Heart right ventricle (tissue), 16 donors: ENCODE data around the gene MMAB. TPM values are rescaled to one million over a fixed set of nuclear protein-coding genes. Genes with fewer than 3 reads are reported as not detected.
A peak's percentile ranks its signal among the peaks of the same experiment; 100 is the strongest.

ENCODE experiments used
- ATAC-seq, 8 donors: fragments of 200-7000 bp; cut with Tn5 transposase; one replicate each; pipeline ENCODE4 v1.9.1; 2020; ENCODE audit warnings: mild to moderate bottlenecking in 8 of 8, moderate library complexity in 8 of 8, moderate number of reproducible peaks in 1 of 8
- DNase-seq, 2 donors: peaks; one replicate each; pipeline ENCODE4 v3.0.0-alpha.2; 2020
- H3K27ac ChIP-seq, 10 donors: fragments of 200-600 bp; sonication (generic) in 2 of 10; one replicate each; pipeline versions ENCODE4 v1.5.0 to v1.8.0; 2020 to 2022; ENCODE audit warnings: mild to moderate bottlenecking in 3 of 10
- H3K27me3 ChIP-seq, 7 donors: fragments of 200-600 bp; one replicate each; pipeline ENCODE4 v1.8.0; 2021 to 2022; ENCODE audit warnings: mild to moderate bottlenecking in 2 of 7
- H3K36me3 ChIP-seq, 9 donors: fragments of 200-600 bp; sonication (generic) in 1 of 9; one replicate each; pipeline versions ENCODE4 v1.5.0 to v1.8.0; 2020 to 2022; ENCODE audit warnings: mild to moderate bottlenecking in 2 of 9
- H3K4me1 ChIP-seq, 9 donors: fragments of 200-600 bp; sonication (generic) in 1 of 9; one replicate each; pipeline versions ENCODE4 v1.5.0 to v1.8.0; 2020 to 2022; ENCODE audit warnings: mild to moderate bottlenecking in 4 of 9
- H3K4me3 ChIP-seq, 10 donors: fragments of 200-600 bp; sonication (generic) in 2 of 10; one replicate each; pipeline versions ENCODE4 v1.5.0 to v1.8.0; 2020 to 2022; ENCODE audit warnings: mild to moderate bottlenecking in 7 of 10, moderate library complexity in 2 of 10
- H3K9me3 ChIP-seq, 11 donors: fragments of 200-600 bp in 10 of 11; sonication (generic) in 2 of 11; one replicate each; pipeline versions ENCODE4 v1.5.0 to v1.8.0; 2013 to 2022; ENCODE audit warnings: mild to moderate bottlenecking in 2 of 11, control low read depth in 1 of 11, moderate library complexity in 1 of 11
- CTCF ChIP-seq, 9 donors: fragments of 200-600 bp; sonication (generic) in 2 of 9; IDR thresholded peaks; one replicate each; pipeline versions ENCODE4 v1.5.0 to v1.8.0; 2021 to 2022; ENCODE audit warnings: antibody characterized with exemption in 9 of 9, mild to moderate bottlenecking in 5 of 9, moderate library complexity in 1 of 9
- WGBS, 2 donors: extraction: QIAGEN DNeasy Blood & Tissue Kit; methylation state at CpG; one replicate each; pipeline ENCODE4 v1.1.7; 2013; ENCODE audit warnings: inconsistent platforms in 1 of 2; 5-methylcytosine and 5-hydroxymethylcytosine counted together
- intact Hi-C, 10 donors: fragments of 100-400 bp; cut with DNase I; formaldehyde crosslinking; loops; one replicate each; pipeline versions ENCODE4 v1.11.1 to v1.14.2; 2022
- polyA plus RNA-seq, 2 donors: library from polyadenylated mRNA; stranded (reverse); fragments of 200-250 nt; gene quantifications; one replicate each; pipeline ENCODE4 v1.2.3, GENCODE V29; 2013
- total RNA-seq, 10 donors: library from RNA; stranded (reverse); fragmentation: NEBNext Ultra II Directional in 3 of 10; extraction: Animal tissue kit (Norgen Biotek cat#: 25700) in 3 of 10; gene quantifications; one replicate each; pipeline versions ENCODE4 v1.2.1 to v1.2.4, GENCODE V29; 2021 to 2023
- donor health status: Arrhythmogenic right ventricular cardiomyopathy.
- donor health status: ischemic (EF 13 %, LVEDD 7.1; RV severe dilation, severe dysfunction).
- donor health status: healthy with polysubstance abuse.
- donor health status: DM: no; HTN: yes; CAD: no.
- donor health status: DM: no; HTN: no; CAD: no.
- donor health status: ischemic (EF 25% LVEDD 6.9; RV normal size, moderate dysfunction).
- donor health status: ischemic (EF 25% LVEDD 5.7; RV mildly dilated, moderate dysfunction).
- donor health status: healthy.
- donor health status: DM: yes; HTN: yes; CAD: no.
- donor health status: Ischemic cardiomyopathy.
- donor health status: ischemic (EF 35%, LVEDD 5.7; RV mildly dilated, moderate dysfunction).
- donor health status: nonischemic (EF 11% LVEDD 7.7; RV severe dilation, severe dysfunction).
- donor health status: DM: yes; HTN: yes; CAD: no.
- donor health status: PGD.
- donor health status: ischemic (EF 29% LVEDD 5.4; RV normal size, mild dysfunction).
- donor health status: nonischemic (EF 23%, LVEDD 6.1; RV moderate dilation, normal function).

The MMAB gene
- total and polyA plus RNA-seq, 12 donors, result 27.7 to 50.7 (median 42.2) TPM

- ATAC-seq, result peak; percentile 72 to 90 (median 84)
- Histone ChIP-seq H3K4me1 (peaks cover 0 to 17% (median 2%) of the 10 kb centered on the region in 9 donors), H3K27ac (peak overlapping the region in 8 of 10 donors; percentile 5 to 78 (median 62)), H3K9me3 (no peaks in the 10 kb centered on the region), H3K27me3 (no peaks in the 10 kb centered on the region), H3K36me3 (peaks cover 0 to 89% (median 1%) of the 10 kb centered on the region in 9 donors), H3K4me3 (no peak overlapping the region)
- 67 to 74% methylated on average over 19 of the region's 19 CpGs for WGBS, 2 donors
- DNase-seq, result peak; percentile 55 to 65
- intact Hi-C loops, result loop anchor here in 6 of 10 donors (5.0 to 10.0 kb wide), 5 partner anchors 70 to 282 kb away; partner anchors contain the start of gene FAM222A (in 2 of the 6)
- peak in 4 of 9 donors; percentile 21 to 46 (median 42) for TF ChIP-seq CTCF (IDR thresholded peaks at IDR 0.05)
Measured at GRCh38 chr12:109592195-109592904, 19.0 kb upstream of the MMAB start.

- ATAC-seq, result no peak
- Histone ChIP-seq H3K9me3 (no peaks in the 10 kb centered on the region), H3K27ac (no peak overlapping the region), H3K36me3 (peaks cover 0 to 93% (median 5%) of the 10 kb centered on the region in 9 donors), H3K4me1 (peaks cover 0 to 16% (median 0%) of the 10 kb centered on the region in 9 donors), H3K4me3 (no peak overlapping the region), H3K27me3 (no peaks in the 10 kb centered on the region)
- no peak for DNase-seq
- TF ChIP-seq CTCF (IDR thresholded peaks at IDR 0.05), result no peak
- intact Hi-C loops, result loop anchor here in 6 of 10 donors (5.0 to 10.0 kb wide), 5 partner anchors 69 to 284 kb away; partner anchors contain the start of gene FAM222A (in 2 of the 6)
- 78 to 86% methylated on average over 10 of the region's 10 CpGs for WGBS, 2 donors
Measured at GRCh38 chr12:109591041-109591440, 17.7 kb upstream of the MMAB start.

GRCh38 chr12:109590566-109590965 is 17.3 kb upstream of the MMAB start:
- Histone ChIP-seq H3K4me1 (peaks cover 0 to 16% (median 0%) of the 10 kb centered on the region in 9 donors), H3K27me3 (no peaks in the 10 kb centered on the region), H3K4me3 (no peak overlapping the region), H3K27ac (no peak overlapping the region), H3K9me3 (no peaks in the 10 kb centered on the region), H3K36me3 (peaks cover 0 to 94% (median 5%) of the 10 kb centered on the region in 9 donors)
- TF ChIP-seq CTCF (IDR thresholded peaks at IDR 0.05), result no peak
- intact Hi-C loops, result loop anchor here in 6 of 10 donors (5.0 to 10.0 kb wide), 5 partner anchors 68 to 284 kb away; partner anchors contain the start of gene FAM222A (in 2 of the 6)
- WGBS, 2 donors, result 90 to 96% methylated on average over 8 of the region's 8 CpGs
- DNase-seq (no peak), ATAC-seq (no peak)

- H3K36me3 ChIP-seq, result peaks cover 0 to 94% (median 5%) of the 10 kb centered on the region in 9 donors
- intact Hi-C loops, result loop anchor here in 6 of 10 donors (5.0 to 10.0 kb wide), 5 partner anchors 67 to 285 kb away; partner anchors contain the start of gene FAM222A (in 2 of the 6)
- DNase-seq, result no peak
- peaks cover 0 to 16% (median 0%) of the 10 kb centered on the region in 9 donors for H3K4me1 ChIP-seq
- no peak overlapping the region for H3K27ac ChIP-seq
- no peaks in the 10 kb centered on the region for H3K9me3 ChIP-seq
- H3K4me3 ChIP-seq, result no peak overlapping the region
- 93 to 97% methylated on average over 16 of the region's 16 CpGs for WGBS, 2 donors
- ATAC-seq, result no peak
- H3K27me3 ChIP-seq, result no peaks in the 10 kb centered on the region
- no peak for TF ChIP-seq CTCF (IDR thresholded peaks at IDR 0.05)
Measured at GRCh38 chr12:109589691-109590245, 16.5 kb upstream of the MMAB start.
